Brain microvascular endothelial cell (primary cell): ENCODE data around the gene KIAA1191.

ENCODE experiments used
- DNase-seq: peaks from one replicate; pipeline ENCODE4 v3.0.0-alpha.2; 2020
- H3K27ac ChIP-seq: fragments of 250-450 bp; sonication (Bioruptor Pico); 2 replicates; pipeline ENCODE4 v1.5.1; 2020; ENCODE audit warnings: mild to moderate bottlenecking, moderate library complexity
- H3K27me3 ChIP-seq: fragments of 250-450 bp; sonication (Bioruptor Pico); replicated peaks from 2 replicates; pipeline ENCODE4 v1.5.1; 2020; ENCODE audit warnings: mild to moderate bottlenecking
- H3K36me3 ChIP-seq: fragments of 250-450 bp; sonication (Bioruptor Pico); replicated peaks from 2 replicates; pipeline ENCODE4 v1.5.1; 2020; ENCODE audit warnings: mild to moderate bottlenecking
- H3K4me3 ChIP-seq: 2 replicates; pipeline ENCODE4 v1.5.1; 2011; ENCODE audit warnings: low read depth, mild to moderate bottlenecking, control low read depth, low read length, moderate library complexity
- in situ Hi-C: cut with HindIII; loops from 2 replicates; pipeline ENCODE4 v1.10.0; 2017; ENCODE audit warnings: low sequenced_read_pairs, low pct_ligation_motif_present
- TF ChIP-seq, protein P1 (sequence below): IDR thresholded peaks from 2 replicates; pipeline ENCODE4 v1.5.1; 2011; ENCODE audit warnings: low read depth, mild to moderate bottlenecking, moderate library complexity, low read length, control low read depth, inconsistent platforms; ENCODE audit errors: missing control alignments

The KIAA1191 gene

DNA sequence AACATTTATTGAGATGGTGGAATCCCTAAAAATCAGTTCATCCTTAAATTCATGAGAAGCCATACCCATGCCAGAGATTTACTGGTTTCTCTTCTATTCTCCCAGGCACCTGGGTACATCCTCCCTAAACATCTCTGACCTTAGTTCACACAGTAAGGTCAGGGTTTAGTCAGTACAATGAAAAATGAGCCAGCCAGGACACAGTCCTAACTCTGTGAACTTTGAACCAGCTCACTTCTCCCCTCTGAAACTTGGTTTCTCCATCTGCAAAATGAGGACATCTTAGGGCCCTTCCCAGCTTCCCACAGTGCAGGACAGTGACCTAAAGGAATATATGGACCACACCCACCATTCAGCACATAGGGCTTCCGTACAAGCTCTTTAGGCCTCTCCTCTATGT is 24.9 kb upstream of the KIAA1191 start:
- in situ Hi-C loops = no loop called here
- no peak overlapping the region for H3K4me3 ChIP-seq
- no peak overlapping the region for H3K27ac ChIP-seq
- H3K36me3 ChIP-seq = peaks cover 45% of the 10 kb centered on the region
- H3K27me3 ChIP-seq = no peaks in the 10 kb centered on the region
- no peak for DNase-seq
- TF ChIP-seq, protein P1, sequence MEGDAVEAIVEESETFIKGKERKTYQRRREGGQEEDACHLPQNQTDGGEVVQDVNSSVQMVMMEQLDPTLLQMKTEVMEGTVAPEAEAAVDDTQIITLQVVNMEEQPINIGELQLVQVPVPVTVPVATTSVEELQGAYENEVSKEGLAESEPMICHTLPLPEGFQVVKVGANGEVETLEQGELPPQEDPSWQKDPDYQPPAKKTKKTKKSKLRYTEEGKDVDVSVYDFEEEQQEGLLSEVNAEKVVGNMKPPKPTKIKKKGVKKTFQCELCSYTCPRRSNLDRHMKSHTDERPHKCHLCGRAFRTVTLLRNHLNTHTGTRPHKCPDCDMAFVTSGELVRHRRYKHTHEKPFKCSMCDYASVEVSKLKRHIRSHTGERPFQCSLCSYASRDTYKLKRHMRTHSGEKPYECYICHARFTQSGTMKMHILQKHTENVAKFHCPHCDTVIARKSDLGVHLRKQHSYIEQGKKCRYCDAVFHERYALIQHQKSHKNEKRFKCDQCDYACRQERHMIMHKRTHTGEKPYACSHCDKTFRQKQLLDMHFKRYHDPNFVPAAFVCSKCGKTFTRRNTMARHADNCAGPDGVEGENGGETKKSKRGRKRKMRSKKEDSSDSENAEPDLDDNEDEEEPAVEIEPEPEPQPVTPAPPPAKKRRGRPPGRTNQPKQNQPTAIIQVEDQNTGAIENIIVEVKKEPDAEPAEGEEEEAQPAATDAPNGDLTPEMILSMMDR = no peak

DNA sequence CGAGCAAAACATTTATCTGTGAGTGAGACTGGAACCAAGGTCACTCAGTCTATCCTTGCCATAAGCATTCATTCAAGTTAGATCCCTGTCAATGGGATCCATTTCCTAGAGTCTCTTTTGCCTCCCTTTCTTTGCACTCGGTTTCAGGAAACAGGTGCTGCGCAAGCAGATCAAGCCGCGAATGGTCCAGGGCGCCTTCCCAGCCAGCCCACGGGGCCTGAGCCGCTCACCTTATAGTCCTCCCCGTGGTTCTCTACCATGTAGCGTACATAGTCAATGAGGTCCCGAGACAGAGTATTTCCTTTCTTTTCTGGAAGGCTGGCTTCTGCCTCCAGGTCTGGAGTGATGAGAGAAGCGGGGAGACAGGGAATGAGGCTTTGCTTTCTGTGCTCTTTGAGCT is 23.4 kb upstream of the KIAA1191 start:
- no peak for DNase-seq
- Histone ChIP-seq H3K4me3 (no peak overlapping the region), H3K27me3 (no peaks in the 10 kb centered on the region), H3K36me3 (peaks cover 45% of the 10 kb centered on the region), H3K27ac (no peak overlapping the region)
- in situ Hi-C loops = no loop called here
- TF ChIP-seq, protein P1 = no peak

DNA sequence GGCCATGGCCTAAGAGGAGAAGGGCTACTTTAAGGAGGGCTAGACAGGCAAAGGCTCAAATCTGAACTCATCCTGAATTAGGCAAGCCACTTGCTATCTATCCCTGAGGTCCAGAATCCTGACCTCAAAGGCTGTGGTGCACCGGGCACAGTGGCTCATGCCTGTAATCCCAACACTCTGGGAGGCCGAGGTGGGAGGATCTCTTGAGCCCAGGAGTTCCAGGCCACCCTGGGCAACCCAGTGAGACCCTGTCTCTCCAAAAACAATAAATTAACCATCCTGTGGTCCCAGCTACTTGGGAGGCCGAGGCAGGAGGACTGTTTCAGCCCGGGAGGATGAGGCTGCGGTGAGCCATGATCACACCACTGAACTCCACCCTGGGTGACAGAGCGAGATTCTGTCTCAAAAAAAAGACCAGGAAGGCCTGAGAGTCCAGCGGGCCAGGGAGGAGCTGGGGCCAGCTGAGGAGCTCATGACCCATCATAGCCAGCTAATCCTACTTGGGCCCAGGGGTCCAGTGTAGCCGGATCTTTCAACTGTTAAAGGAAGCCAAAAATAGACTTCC is 22.9 kb upstream of the KIAA1191 start:
- H3K36me3 ChIP-seq = peaks cover 47% of the 10 kb centered on the region
- in situ Hi-C loops = no loop called here
- H3K27ac ChIP-seq = no peak overlapping the region
- no peaks in the 10 kb centered on the region for H3K27me3 ChIP-seq
- TF ChIP-seq, protein P1 = no peak
- no peak for DNase-seq
- H3K4me3 ChIP-seq = no peak overlapping the region

DNA sequence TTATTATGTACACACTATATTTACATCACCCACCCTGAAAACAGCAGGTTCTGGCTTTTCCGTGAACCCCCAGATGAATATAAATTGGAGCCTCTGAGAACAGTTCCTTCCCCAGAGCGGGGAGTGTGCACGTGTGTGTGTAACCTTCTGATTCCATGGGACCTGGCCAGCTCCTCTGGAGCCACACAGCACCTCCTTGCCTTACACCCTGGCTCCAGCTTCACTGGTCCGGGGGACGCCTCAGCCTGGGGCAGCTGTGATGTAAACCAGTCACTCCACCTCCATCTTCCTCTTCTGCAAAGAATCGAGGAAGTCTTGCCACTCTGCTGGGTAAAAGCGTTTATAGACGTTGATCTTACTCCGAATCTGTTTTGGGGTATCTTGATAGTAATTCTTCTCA is 22.4 kb upstream of the KIAA1191 start:
- no peaks in the 10 kb centered on the region for H3K27me3 ChIP-seq
- no peak overlapping the region for H3K4me3 ChIP-seq
- TF ChIP-seq, protein P1 = no peak
- H3K27ac ChIP-seq = no peak overlapping the region
- in situ Hi-C loops = no loop called here
- peaks cover 47% of the 10 kb centered on the region for H3K36me3 ChIP-seq
- DNase-seq = no peak

DNA sequence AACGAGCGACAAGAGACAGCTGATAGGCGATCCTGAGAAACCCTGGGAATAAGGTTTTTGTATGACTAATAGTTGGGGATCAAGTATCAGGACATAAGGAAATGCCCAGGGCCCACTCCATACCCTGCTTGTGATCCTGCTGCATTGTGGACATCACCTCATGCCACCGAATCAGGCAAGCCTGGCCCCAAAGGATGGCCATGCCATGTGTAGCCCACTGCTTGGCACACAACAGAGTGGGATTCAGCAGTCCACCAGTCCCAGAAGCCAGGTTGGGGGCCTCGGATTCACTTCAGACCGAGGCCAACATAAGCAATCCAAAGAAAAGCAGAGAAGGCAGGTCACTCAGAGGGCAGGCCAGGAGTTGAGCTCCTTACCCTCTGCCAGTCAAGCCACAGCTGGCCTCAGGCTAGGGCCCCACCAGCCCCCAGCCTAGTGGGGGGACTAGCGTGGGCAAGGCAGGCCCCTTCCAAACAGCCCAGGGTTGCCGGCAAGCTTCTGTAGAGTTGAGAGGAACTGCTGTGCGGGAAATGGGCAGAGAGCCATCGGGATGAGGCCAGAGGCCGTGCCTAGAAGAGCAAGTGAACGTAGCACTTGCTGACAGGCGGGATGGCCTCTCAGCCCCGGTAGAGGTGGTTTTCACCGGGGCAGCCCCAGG is 21.8 kb upstream of the KIAA1191 start:
- in situ Hi-C loops = no loop called here
- no peak for DNase-seq
- Histone ChIP-seq H3K36me3 (peaks cover 47% of the 10 kb centered on the region), H3K4me3 (no peak overlapping the region), H3K27ac (no peak overlapping the region), H3K27me3 (no peaks in the 10 kb centered on the region)
- TF ChIP-seq, protein P1 = no peak

DNA sequence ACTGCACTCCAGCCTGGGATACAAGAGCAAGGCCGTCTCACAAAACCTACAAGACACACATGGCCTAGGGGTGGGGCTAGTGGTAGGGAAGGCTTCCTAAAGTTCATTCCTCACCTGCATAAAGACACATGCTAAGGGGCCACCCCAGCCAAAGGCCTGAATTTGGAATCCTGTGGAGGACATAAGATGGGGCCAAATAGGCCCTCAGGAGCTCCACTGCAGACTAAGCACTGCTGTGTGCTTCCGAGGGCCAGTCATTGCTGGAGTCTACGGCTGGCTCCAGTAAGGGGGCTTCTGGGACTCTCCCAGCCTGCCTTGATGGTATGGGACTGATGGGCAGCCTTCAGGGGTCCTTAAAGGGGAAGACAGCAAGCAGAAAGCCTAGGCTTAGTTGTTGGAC is 21.2 kb upstream of the KIAA1191 start:
- in situ Hi-C loops = no loop called here
- TF ChIP-seq, protein P1 = no peak
- DNase-seq = no peak
- H3K36me3 ChIP-seq = peaks cover 47% of the 10 kb centered on the region
- H3K27ac ChIP-seq = no peak overlapping the region
- no peaks in the 10 kb centered on the region for H3K27me3 ChIP-seq
- H3K4me3 ChIP-seq = no peak overlapping the region
